ENCODE measurements around the gene SVOP. TPM values are rescaled to one million over a fixed set of nuclear protein-coding genes. Genes with fewer than 3 reads are reported as not detected.

The SVOP gene
- polyA plus RNA-seq, 3 donors from 2014 or later, result not detected

GRCh38 chr12:108955225-108955835, 65.5 kb downstream of the SVOP start:
- no peaks in the 10 kb centered on the region for H3K4me1 Mint-ChIP-seq
- H3K4me3 Mint-ChIP-seq, result no peak overlapping the region
- no peak overlapping the region for H3K27ac Mint-ChIP-seq
- peaks cover 0 to 9% (median 5%) of the 10 kb centered on the region in 3 donors for H3K27me3 Mint-ChIP-seq (ENCODE audit: low read depth in 3 of 3)
- no peaks in the 10 kb centered on the region for H3K9me3 Mint-ChIP-seq
- no peaks in the 10 kb centered on the region for H3K36me3 Mint-ChIP-seq
- DNase-seq, result no peak

GRCh38 chr12:108950991-108951739, 69.7 kb downstream of the SVOP start:
- no peak overlapping the region for H3K4me3 Mint-ChIP-seq
- H3K27me3 Mint-ChIP-seq (ENCODE audit: low read depth in 3 of 3), result peaks cover 0 to 7% (median 6%) of the 10 kb centered on the region in 3 donors
- H3K36me3 Mint-ChIP-seq, result no peaks in the 10 kb centered on the region
- H3K9me3 Mint-ChIP-seq, result no peaks in the 10 kb centered on the region
- no peak overlapping the region for H3K27ac Mint-ChIP-seq
- DNase-seq, result peak; percentile 55 to 65 (median 56)
- H3K4me1 Mint-ChIP-seq, result no peaks in the 10 kb centered on the region

GRCh38 chr12:108949976-108950375, 70.9 kb downstream of the SVOP start:
- Mint-ChIP-seq H3K27ac (no peak overlapping the region), H3K4me1 (no peaks in the 10 kb centered on the region), H3K9me3 (no peaks in the 10 kb centered on the region), H3K27me3 (ENCODE audit: low read depth in 3 of 3) (peaks cover 0 to 6% (median 6%) of the 10 kb centered on the region in 3 donors), H3K36me3 (no peaks in the 10 kb centered on the region), H3K4me3 (no peak overlapping the region)
- DNase-seq, result no peak

- no peak for DNase-seq
- no peak overlapping the region for H3K4me3 Mint-ChIP-seq
- H3K4me1 Mint-ChIP-seq, result no peaks in the 10 kb centered on the region
- H3K27me3 Mint-ChIP-seq (ENCODE audit: low read depth in 3 of 3), result peaks cover 0 to 6% (median 4%) of the 10 kb centered on the region in 3 donors
- H3K36me3 Mint-ChIP-seq, result no peaks in the 10 kb centered on the region
- peak overlapping the region in 1 of 6 donors; percentile 45 for H3K27ac Mint-ChIP-seq
- no peaks in the 10 kb centered on the region for H3K9me3 Mint-ChIP-seq
These were observed 72.5 kb downstream of the SVOP start for GRCh38 chr12:108948367-108948766.

GRCh38 chr12:108947097-108947496, 73.8 kb downstream of the SVOP start:
- Mint-ChIP-seq H3K27me3 (ENCODE audit: low read depth in 3 of 3) (peaks cover 3 to 6% (median 4%) of the 10 kb centered on the region in 3 donors), H3K4me3 (no peak overlapping the region), H3K4me1 (no peaks in the 10 kb centered on the region), H3K36me3 (no peaks in the 10 kb centered on the region), H3K27ac (no peak overlapping the region), H3K9me3 (no peaks in the 10 kb centered on the region)
- no peak for DNase-seq

- H3K27me3 Mint-ChIP-seq (ENCODE audit: low read depth in 3 of 3), result peaks cover 0 to 3% (median 0%) of the 10 kb centered on the region in 3 donors
- no peak overlapping the region for H3K4me3 Mint-ChIP-seq
- no peaks in the 10 kb centered on the region for H3K36me3 Mint-ChIP-seq
- no peaks in the 10 kb centered on the region for H3K9me3 Mint-ChIP-seq
- DNase-seq, result no peak
- no peaks in the 10 kb centered on the region for H3K4me1 Mint-ChIP-seq
- H3K27ac Mint-ChIP-seq, result no peak overlapping the region
These were observed 80.7 kb downstream of the SVOP start for GRCh38 chr12:108940138-108940537.

- Mint-ChIP-seq H3K4me1 (no peaks in the 10 kb centered on the region), H3K9me3 (no peaks in the 10 kb centered on the region), H3K36me3 (no peaks in the 10 kb centered on the region), H3K4me3 (no peak overlapping the region), H3K27ac (no peak overlapping the region), H3K27me3 (ENCODE audit: low read depth in 3 of 3) (peaks cover 0 to 4% (median 0%) of the 10 kb centered on the region in 3 donors)
- DNase-seq, result peak in 1 of 3 donors; percentile 4
These were observed 81.3 kb downstream of the SVOP start for GRCh38 chr12:108939594-108939993.

- Mint-ChIP-seq H3K4me3 (no peak overlapping the region), H3K27ac (peak overlapping the region in 1 of 6 donors; percentile 48), H3K36me3 (no peaks in the 10 kb centered on the region), H3K4me1 (no peaks in the 10 kb centered on the region), H3K27me3 (ENCODE audit: low read depth in 3 of 3) (peaks cover 0 to 7% (median 0%) of the 10 kb centered on the region in 3 donors), H3K9me3 (no peaks in the 10 kb centered on the region)
- DNase-seq, result no peak
These were observed 82.5 kb downstream of the SVOP start for GRCh38 chr12:108938247-108938924.

- Mint-ChIP-seq H3K4me1 (no peaks in the 10 kb centered on the region), H3K36me3 (no peaks in the 10 kb centered on the region), H3K9me3 (no peaks in the 10 kb centered on the region), H3K27me3 (ENCODE audit: low read depth in 3 of 3) (peaks cover 0 to 7% (median 1%) of the 10 kb centered on the region in 3 donors), H3K4me3 (no peak overlapping the region), H3K27ac (no peak overlapping the region)
- no peak for DNase-seq
These were observed 85.6 kb downstream of the SVOP start for GRCh38 chr12:108935159-108935763.

GRCh38 chr12:108933949-108934348, 86.9 kb downstream of the SVOP start:
- no peaks in the 10 kb centered on the region for H3K36me3 Mint-ChIP-seq
- no peak overlapping the region for H3K4me3 Mint-ChIP-seq
- peaks cover 0 to 7% (median 1%) of the 10 kb centered on the region in 3 donors for H3K27me3 Mint-ChIP-seq (ENCODE audit: low read depth in 3 of 3)
- H3K9me3 Mint-ChIP-seq, result no peaks in the 10 kb centered on the region
- H3K27ac Mint-ChIP-seq, result no peak overlapping the region
- no peak for DNase-seq
- no peaks in the 10 kb centered on the region for H3K4me1 Mint-ChIP-seq

GRCh38 chr12:108930756-108931155, 90.1 kb downstream of the SVOP start:
- Mint-ChIP-seq H3K36me3 (no peaks in the 10 kb centered on the region), H3K27me3 (ENCODE audit: low read depth in 3 of 3) (peaks cover 0 to 9% (median 1%) of the 10 kb centered on the region in 3 donors), H3K4me3 (no peak overlapping the region), H3K27ac (no peak overlapping the region), H3K9me3 (no peaks in the 10 kb centered on the region), H3K4me1 (no peaks in the 10 kb centered on the region)
- no peak for DNase-seq

GRCh38 chr12:108930155-108930554, 90.7 kb downstream of the SVOP start:
- Mint-ChIP-seq H3K36me3 (no peaks in the 10 kb centered on the region), H3K4me1 (no peaks in the 10 kb centered on the region), H3K9me3 (peaks cover 0 to 3% (median 0%) of the 10 kb centered on the region in 6 donors), H3K27ac (no peak overlapping the region), H3K4me3 (no peak overlapping the region), H3K27me3 (ENCODE audit: low read depth in 3 of 3) (peaks cover 0 to 9% (median 1%) of the 10 kb centered on the region in 3 donors)
- no peak for DNase-seq

- no peak for DNase-seq
- no peak overlapping the region for H3K27ac Mint-ChIP-seq
- peaks cover 0 to 3% (median 0%) of the 10 kb centered on the region in 6 donors for H3K9me3 Mint-ChIP-seq
- H3K36me3 Mint-ChIP-seq, result no peaks in the 10 kb centered on the region
- H3K4me3 Mint-ChIP-seq, result no peak overlapping the region
- no peaks in the 10 kb centered on the region for H3K4me1 Mint-ChIP-seq
- peaks cover 0 to 5% (median 1%) of the 10 kb centered on the region in 3 donors for H3K27me3 Mint-ChIP-seq (ENCODE audit: low read depth in 3 of 3)
These were observed 92.2 kb downstream of the SVOP start for GRCh38 chr12:108928695-108929094.

- H3K9me3 Mint-ChIP-seq, result peaks cover 0 to 6% (median 0%) of the 10 kb centered on the region in 6 donors
- no peaks in the 10 kb centered on the region for H3K4me1 Mint-ChIP-seq
- no peak overlapping the region for H3K27ac Mint-ChIP-seq
These were observed 98.0 kb downstream of the SVOP start for GRCh38 chr12:108922918-108923317.

More at GRCh38 chr12:108922918-108923317, 98.0 kb downstream of the SVOP start:
- no peak for DNase-seq
- Mint-ChIP-seq H3K4me3 (no peak overlapping the region), H3K27me3 (ENCODE audit: low read depth in 3 of 3) (peaks cover 2 to 3% (median 3%) of the 10 kb centered on the region in 3 donors), H3K36me3 (no peaks in the 10 kb centered on the region)
